IMR-90 (cell line): ENCODE data around the gene CRYBG3. TPM values are rescaled to one million over a fixed set of nuclear protein-coding genes. Genes with fewer than 3 reads are reported as not detected.

Experiments used
- ATAC-seq: fragments of 200-7000 bp; cut with Tn5 transposase; 2 replicates; pipeline ENCODE4 v1.9.1; 2020; ENCODE audit warnings: low read depth, mild to moderate bottlenecking, moderate library complexity
- BruUV-seq: library from RNA; stranded (reverse); fragments of 400-500 nt; replicated peaks from 2 replicates; lab custom pipeline; 2021; lab: Mats Ljungman, UMichigan
- CTCF ChIA-PET: fragments of 300-600 bp; formaldehyde crosslinking; extraction: SDS; loops from one replicate; lab custom pipeline; 2021; ENCODE audit warnings: antibody characterized with exemption; lab: Yijun Ruan, JAX
- POLR2A ChIA-PET: fragments of 300-600 bp; sonication (Branson Sonifier 250); formaldehyde crosslinking; loops from one replicate; lab custom pipeline; 2022; ENCODE audit warnings: antibody characterized with exemption; ENCODE audit not compliant: unreplicated experiment; lab: Charles Lee
- DNase-seq: peaks from one replicate; pipeline ENCODE4 v3.0.0; 2013
- H2AFZ ChIP-seq: replicated peaks from 2 replicates; pipeline ENCODE3; 2013; ENCODE audit warnings: low read length, mild to moderate bottlenecking; ENCODE audit not compliant: poor library complexity
- H2AK5ac ChIP-seq: 2 replicates; pipeline ENCODE4 v1.6.1; 2013; ENCODE audit warnings: low read depth, low read length, inconsistent platforms
- H2AK9ac ChIP-seq: replicated peaks from 2 replicates; pipeline ENCODE3; 2013; ENCODE audit warnings: mild to moderate bottlenecking, low read depth, low read length, moderate library complexity; ENCODE audit not compliant: poor library complexity
- H2BK120ac ChIP-seq: 2 replicates; pipeline ENCODE4 v1.6.1; 2013; ENCODE audit warnings: low read depth, low read length, inconsistent platforms
- H2BK15ac ChIP-seq: 3 replicates; pipeline ENCODE4 v1.6.1; 2013; ENCODE audit warnings: low read depth, low read length, inconsistent platforms
- H2BK20ac ChIP-seq: 2 replicates; pipeline ENCODE4 v1.6.1; 2013; ENCODE audit warnings: low read depth, mild to moderate bottlenecking, inconsistent platforms, low read length, moderate library complexity
- H2BK5ac ChIP-seq: 2 replicates; pipeline ENCODE4 v1.6.1; 2013; ENCODE audit warnings: mild to moderate bottlenecking, low read depth, low read length, inconsistent platforms; ENCODE audit not compliant: poor library complexity, severe bottlenecking
- H3K14ac ChIP-seq: replicated peaks from 2 replicates; pipeline ENCODE4 v1.6.1; 2013; ENCODE audit warnings: low read depth, low read length, inconsistent platforms
- H3K18ac ChIP-seq: 2 replicates; pipeline ENCODE4 v1.6.1; 2013; ENCODE audit warnings: low read depth, low read length, control low read depth
- H3K23ac ChIP-seq: 2 replicates; pipeline ENCODE4 v1.6.1; 2013; ENCODE audit warnings: low read depth, low read length, inconsistent platforms
- H3K27ac ChIP-seq: 2 replicates; pipeline ENCODE4 v1.5.1; 2013; ENCODE audit warnings: mild to moderate bottlenecking, control low read depth, low read length; ENCODE audit not compliant: insufficient read depth
- H3K27me3 ChIP-seq: 2 replicates; pipeline ENCODE4 v1.6.1; 2013; ENCODE audit warnings: low read length; ENCODE audit not compliant: control insufficient read depth, insufficient read depth
- H3K36me3 ChIP-seq: 2 replicates; pipeline ENCODE4 v1.6.1; 2013; ENCODE audit warnings: low read length, mixed read lengths; ENCODE audit not compliant: control insufficient read depth, insufficient read depth
- H3K4ac ChIP-seq: 2 replicates; pipeline ENCODE4 v1.6.1; 2013; ENCODE audit warnings: low read depth, low read length, inconsistent platforms
- H3K4me1 ChIP-seq: 2 replicates; pipeline ENCODE4 v1.6.1; 2013; ENCODE audit warnings: low read length, mixed read lengths; ENCODE audit not compliant: control insufficient read depth, insufficient read depth
- H3K4me2 ChIP-seq: 2 replicates; pipeline ENCODE4 v1.6.1; 2013; ENCODE audit warnings: low read depth, mild to moderate bottlenecking, control low read depth, low read length, moderate library complexity
- H3K4me3 ChIP-seq: 2 replicates; pipeline ENCODE4 v1.5.1; 2013; ENCODE audit warnings: low read depth, mild to moderate bottlenecking, control low read depth, low read length, moderate library complexity; ENCODE audit not compliant: insufficient read depth
- H3K56ac ChIP-seq: 2 replicates; pipeline ENCODE4 v1.6.1; 2013; ENCODE audit warnings: low read length, inconsistent platforms; ENCODE audit not compliant: insufficient read depth; ENCODE audit errors: extremely low read depth
- H3K79me1 ChIP-seq, 2 experiments: 2 replicates each; pipeline ENCODE4 v1.6.1; 2013; ENCODE audit warnings: low read length in 2 of 2, inconsistent platforms in 1 of 2, low read depth in 1 of 2
- H3K9ac ChIP-seq: 2 replicates; pipeline ENCODE4 v1.6.1; 2013; ENCODE audit warnings: low read depth, low read length, control low read depth
- H3K9me1 ChIP-seq: 2 replicates; pipeline ENCODE4 v1.6.1; 2013; ENCODE audit warnings: low read length, inconsistent platforms; ENCODE audit not compliant: insufficient read depth
- H3K9me3 ChIP-seq: 2 replicates; pipeline ENCODE4 v1.6.1; 2013; ENCODE audit warnings: low read length; ENCODE audit not compliant: control insufficient read depth, insufficient read depth
- H4K20me1 ChIP-seq: 2 replicates; pipeline ENCODE4 v1.6.1; 2013; ENCODE audit warnings: low read length, inconsistent platforms; ENCODE audit not compliant: insufficient read depth
- H4K5ac ChIP-seq: 2 replicates; pipeline ENCODE4 v1.6.1; 2013; ENCODE audit warnings: mild to moderate bottlenecking, low read depth, low read length, control low read depth
- H4K8ac ChIP-seq, 2 experiments: 2 replicates each; pipeline ENCODE4 v1.6.1; 2013; ENCODE audit warnings: low read depth in 2 of 2, low read length in 2 of 2, control low read depth in 1 of 2, inconsistent platforms in 1 of 2
- H4K91ac ChIP-seq: 2 replicates; pipeline ENCODE4 v1.6.1; 2013; ENCODE audit warnings: low read depth, low read length, inconsistent platforms; ENCODE audit not compliant: insufficient read depth
- BHLHE40 ChIP-seq: fragments of 150-350 bp; IDR thresholded peaks from 2 replicates; pipeline ENCODE4 v1.6.1; 2016; ENCODE audit warnings: mild to moderate bottlenecking, low read depth, low read length
- CEBPB ChIP-seq: IDR thresholded peaks from 2 replicates; pipeline ENCODE4 v1.6.1; 2012; ENCODE audit warnings: low read depth, low read length, improper control_type of control experiment
- CHD1 ChIP-seq: IDR thresholded peaks from 2 replicates; pipeline ENCODE4 v1.6.1; 2012; ENCODE audit warnings: low read depth, low read length, improper control_type of control experiment
- FOS ChIP-seq: fragments of 150-350 bp; IDR thresholded peaks from 2 replicates; pipeline ENCODE4 v1.6.1; 2016; ENCODE audit warnings: low read depth, low read length
- MAFK ChIP-seq: IDR thresholded peaks from 2 replicates; pipeline ENCODE4 v1.6.1; 2012; ENCODE audit warnings: low read depth, low read length, improper control_type of control experiment
- MAZ ChIP-seq: IDR thresholded peaks from 2 replicates; pipeline ENCODE4 v1.6.1; 2012; ENCODE audit warnings: low read depth, mild to moderate bottlenecking, low read length, improper control_type of control experiment, moderate library complexity, borderline replicate concordance
- MXI1 ChIP-seq: IDR thresholded peaks from 2 replicates; pipeline ENCODE4 v1.6.1; 2012; ENCODE audit warnings: low read depth, mild to moderate bottlenecking, low read length, moderate library complexity, borderline replicate concordance
- NFE2L2 ChIP-seq: fragments of 150-350 bp; IDR thresholded peaks from 2 replicates; pipeline ENCODE4 v1.6.1; 2016; ENCODE audit warnings: low read depth, mild to moderate bottlenecking, low read length
- POLR2A ChIP-seq: IDR thresholded peaks from 2 replicates; pipeline ENCODE4 v1.6.1; 2012; ENCODE audit warnings: mild to moderate bottlenecking, low read depth, low read length
- RAD21 ChIP-seq: IDR thresholded peaks from 2 replicates; pipeline ENCODE4 v1.6.1; 2012; ENCODE audit warnings: low read length, improper control_type of control experiment
- RCOR1 ChIP-seq: IDR thresholded peaks from 2 replicates; pipeline ENCODE4 v1.6.1; 2012; ENCODE audit warnings: mild to moderate bottlenecking, low read length, improper control_type of control experiment; ENCODE audit not compliant: insufficient replicate concordance
- RFX5 ChIP-seq: IDR thresholded peaks from 2 replicates; pipeline ENCODE4 v1.8.0; 2012; ENCODE audit warnings: low read depth, mild to moderate bottlenecking, low read length, moderate library complexity
- SMC3 ChIP-seq: fragments of 150-350 bp; IDR thresholded peaks from 2 replicates; pipeline ENCODE4 v1.6.1; 2016; ENCODE audit warnings: low read depth, mild to moderate bottlenecking, antibody characterized with exemption, low read length, moderate library complexity
- WGBS, 2 experiments: methylation state at CpG; one replicate each; pipeline versions ENCODE4 v1.1.5 to v1.1.7; 2013; ENCODE audit warnings: missing lambda C conversion rate in 2 of 2; ENCODE audit not compliant: insufficient read length in 1 of 2; ENCODE audit errors: extremely low coverage in 2 of 2; 5-methylcytosine and 5-hydroxymethylcytosine counted together
- dilution Hi-C: fragments of 300-500 bp; cut with HindIII; formaldehyde crosslinking; loops from one replicate; pipeline ENCODE4 v1.14.3; 2018; ENCODE audit warnings: low sequenced_read_pairs; ENCODE audit not compliant: unreplicated experiment
- in situ Hi-C: fragments of 300-500 bp; cut with MboI; formaldehyde crosslinking; loops from 3 replicates; pipeline ENCODE4 v1.14.3; 2019; ENCODE audit warnings: low sequenced_read_pairs, inconsistent platforms, mixed read lengths
- intact Hi-C: fragments of 100-400 bp; cut with micrococcal nuclease; formaldehyde crosslinking; loops from 2 replicates; pipeline ENCODE4 v1.10.0; 2022
- polyA plus RNA-seq, 3 experiments: library from polyadenylated mRNA; depleted of rRNA; stranded (reverse); fragments of >200 nt; gene quantifications; 2 replicates each; pipeline ENCODE4 v1.2.3, GENCODE V29; 2012; ENCODE audit warnings: low replicate concordance in 1 of 3
- total RNA-seq: library from RNA; depleted of rRNA; stranded (reverse); fragments of >200 nt; gene quantifications from 2 replicates; pipeline ENCODE4 v1.2.3, GENCODE V29; 2012
- TF ChIP-seq, protein P1 (sequence below): fragments of 150-350 bp; IDR thresholded peaks from 2 replicates; pipeline ENCODE4 v1.6.1; 2016; ENCODE audit warnings: low read depth, mild to moderate bottlenecking, low read length, moderate library complexity, borderline replicate concordance
- TF ChIP-seq, protein P2 (sequence below): conservative IDR thresholded peaks from 2 replicates; pipeline ENCODE4 v1.5.1; 2012; ENCODE audit warnings: mild to moderate bottlenecking, low read depth, low read length, improper control_type of control experiment
- TF ChIP-seq, protein P3 (sequence below): fragments of 150-350 bp; IDR thresholded peaks from 2 replicates; pipeline ENCODE4 v1.6.1; 2017; ENCODE audit warnings: mild to moderate bottlenecking, antibody characterized with exemption, low read length, low read depth

CRYBG3 gene
- total and polyA plus RNA-seq, 2 of the 4 experiments (the other 2 are of a cell fraction) = 4.9 to 26.2 TPM

DNA sequence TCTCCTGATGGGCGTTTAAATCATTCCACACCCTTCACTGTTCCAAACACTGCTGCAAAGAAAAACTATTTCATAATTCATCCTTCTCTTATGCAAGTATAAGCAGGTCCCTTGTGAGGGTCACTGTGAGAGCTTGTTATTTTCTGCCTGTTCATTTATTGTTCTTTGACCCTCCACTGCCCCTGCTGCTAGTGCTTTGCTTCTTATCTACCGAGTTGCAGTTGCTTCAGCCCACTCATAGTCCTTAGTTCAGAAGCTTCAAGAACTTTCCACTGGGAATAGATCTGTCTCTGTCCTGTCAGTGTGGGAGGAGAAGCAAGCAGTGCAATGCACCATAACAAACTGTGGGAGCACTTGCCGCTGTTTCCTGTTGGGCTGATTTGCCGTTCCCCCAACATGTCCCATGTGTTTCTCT lies 110.6 kb downstream of the CRYBG3 start:
- H4K91ac ChIP-seq = no peak overlapping the region
- H3K4me3 ChIP-seq = no peak overlapping the region
- no peaks in the 10 kb centered on the region for H3K9me3 ChIP-seq
- no peak overlapping the region for H3K27ac ChIP-seq
- no peak for ATAC-seq
- in situ Hi-C loops (no loop called here), intact Hi-C loops (no loop called here), dilution Hi-C loops (no loop called here)
- no peak overlapping the region for H2AFZ ChIP-seq
- no peak overlapping the region for H3K56ac ChIP-seq
- H2AK5ac ChIP-seq = no peak overlapping the region
- TF ChIP-seq FOS (no peak), BHLHE40 (no peak), SMC3 (no peak), RFX5 (no peak), CHD1 (no peak), MXI1 (no peak), MAFK (no peak), NFE2L2 (no peak), MAZ (no peak), POLR2A (no peak), RCOR1 (no peak), RAD21 (no peak), CEBPB (no peak)
- TF ChIP-seq, protein P1, sequence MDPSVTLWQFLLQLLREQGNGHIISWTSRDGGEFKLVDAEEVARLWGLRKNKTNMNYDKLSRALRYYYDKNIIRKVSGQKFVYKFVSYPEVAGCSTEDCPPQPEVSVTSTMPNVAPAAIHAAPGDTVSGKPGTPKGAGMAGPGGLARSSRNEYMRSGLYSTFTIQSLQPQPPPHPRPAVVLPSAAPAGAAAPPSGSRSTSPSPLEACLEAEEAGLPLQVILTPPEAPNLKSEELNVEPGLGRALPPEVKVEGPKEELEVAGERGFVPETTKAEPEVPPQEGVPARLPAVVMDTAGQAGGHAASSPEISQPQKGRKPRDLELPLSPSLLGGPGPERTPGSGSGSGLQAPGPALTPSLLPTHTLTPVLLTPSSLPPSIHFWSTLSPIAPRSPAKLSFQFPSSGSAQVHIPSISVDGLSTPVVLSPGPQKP = no peak
- TF ChIP-seq, protein P2, sequence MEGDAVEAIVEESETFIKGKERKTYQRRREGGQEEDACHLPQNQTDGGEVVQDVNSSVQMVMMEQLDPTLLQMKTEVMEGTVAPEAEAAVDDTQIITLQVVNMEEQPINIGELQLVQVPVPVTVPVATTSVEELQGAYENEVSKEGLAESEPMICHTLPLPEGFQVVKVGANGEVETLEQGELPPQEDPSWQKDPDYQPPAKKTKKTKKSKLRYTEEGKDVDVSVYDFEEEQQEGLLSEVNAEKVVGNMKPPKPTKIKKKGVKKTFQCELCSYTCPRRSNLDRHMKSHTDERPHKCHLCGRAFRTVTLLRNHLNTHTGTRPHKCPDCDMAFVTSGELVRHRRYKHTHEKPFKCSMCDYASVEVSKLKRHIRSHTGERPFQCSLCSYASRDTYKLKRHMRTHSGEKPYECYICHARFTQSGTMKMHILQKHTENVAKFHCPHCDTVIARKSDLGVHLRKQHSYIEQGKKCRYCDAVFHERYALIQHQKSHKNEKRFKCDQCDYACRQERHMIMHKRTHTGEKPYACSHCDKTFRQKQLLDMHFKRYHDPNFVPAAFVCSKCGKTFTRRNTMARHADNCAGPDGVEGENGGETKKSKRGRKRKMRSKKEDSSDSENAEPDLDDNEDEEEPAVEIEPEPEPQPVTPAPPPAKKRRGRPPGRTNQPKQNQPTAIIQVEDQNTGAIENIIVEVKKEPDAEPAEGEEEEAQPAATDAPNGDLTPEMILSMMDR = no peak
- TF ChIP-seq, protein P3, sequence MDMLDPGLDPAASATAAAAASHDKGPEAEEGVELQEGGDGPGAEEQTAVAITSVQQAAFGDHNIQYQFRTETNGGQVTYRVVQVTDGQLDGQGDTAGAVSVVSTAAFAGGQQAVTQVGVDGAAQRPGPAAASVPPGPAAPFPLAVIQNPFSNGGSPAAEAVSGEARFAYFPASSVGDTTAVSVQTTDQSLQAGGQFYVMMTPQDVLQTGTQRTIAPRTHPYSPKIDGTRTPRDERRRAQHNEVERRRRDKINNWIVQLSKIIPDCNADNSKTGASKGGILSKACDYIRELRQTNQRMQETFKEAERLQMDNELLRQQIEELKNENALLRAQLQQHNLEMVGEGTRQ = no peak
- H3K23ac ChIP-seq = no peak overlapping the region
- no peak for DNase-seq
- H3K18ac ChIP-seq = no peak overlapping the region
- H2BK120ac ChIP-seq = no peak overlapping the region
- H3K4me2 ChIP-seq = no peak overlapping the region
- no peak overlapping the region for H2BK20ac ChIP-seq
- H3K9me1 ChIP-seq = no peaks in the 10 kb centered on the region
- H3K4me1 ChIP-seq = no peaks in the 10 kb centered on the region; the same call in 1 of the 2 replicates
- H3K27me3 ChIP-seq = no peaks in the 10 kb centered on the region
- no peak overlapping the region for H4K8ac ChIP-seq
- peaks cover 16% of the 10 kb centered on the region for H3K36me3 ChIP-seq
- H3K9ac ChIP-seq = no peak overlapping the region
- BruUV-seq = no TSS peak
- no peaks in the 10 kb centered on the region for H4K20me1 ChIP-seq
- H2BK5ac ChIP-seq = no peak overlapping the region
- no peaks in the 10 kb centered on the region for H3K79me1 ChIP-seq
- no peak overlapping the region for H2AK9ac ChIP-seq
- H3K14ac ChIP-seq = no peak overlapping the region
- no peak overlapping the region for H2BK15ac ChIP-seq
- H3K4ac ChIP-seq = no peak overlapping the region
- no peak overlapping the region for H4K5ac ChIP-seq
- WGBS, 2 experiments = no CpG with 5 or more reads among the region's 4 CpGs
- POLR2A ChIA-PET = no interaction called here
- CTCF ChIA-PET = interaction anchor here (0.9 kb wide), 1 partner anchor 145 kb away, joined by 3 read pairs; no protein-coding TSS in a partner anchor
